Right atrium auricular region (tissue), 2 donors: ENCODE data around the gene LRBA. TPM values are rescaled to one million over a fixed set of nuclear protein-coding genes. Genes with fewer than 3 reads are reported as not detected.

Experiments
- DNase-seq: peaks from one replicate; pipeline ENCODE4 v3.0.0-alpha.2; 2019; ENCODE audit warnings: low spot score
- H3K27ac ChIP-seq, 2 donors: fragments of 200-600 bp; sonication (generic); 1 replicate in 1 of 2; 2 replicates in 1 of 2; pipeline ENCODE4 v1.5.1; 2016 to 2019
- H3K27me3 ChIP-seq, 2 donors: fragments of 200-600 bp; sonication (generic); one replicate each; pipeline versions ENCODE4 v1.5.1 to v1.6.0; 2017 to 2019
- H3K36me3 ChIP-seq: fragments of 200-600 bp; sonication (generic); one replicate; pipeline ENCODE4 v1.5.1; 2016
- H3K4me1 ChIP-seq, 2 donors: fragments of 200-600 bp; sonication (generic); one replicate each; pipeline versions ENCODE4 v1.5.1 to v1.6.0; 2017 to 2019
- H3K4me3 ChIP-seq, 2 donors: fragments of 200-600 bp; sonication (generic); 1 replicate in 1 of 2; 2 replicates in 1 of 2; pipeline ENCODE4 v1.5.1; 2017 to 2019; ENCODE audit warnings: mild to moderate bottlenecking in 1 of 2, moderate library complexity in 1 of 2
- H3K9me3 ChIP-seq, 2 donors: fragments of 200-600 bp; sonication (generic); one replicate each; pipeline ENCODE4 v1.5.1; 2019
- total RNA-seq, 2 donors: library from RNA; depleted of rRNA; stranded (reverse); fragments of >200 nt; gene quantifications; one replicate each; pipeline ENCODE4 v1.1.0, GENCODE V29; 2016
- TF ChIP-seq, protein P1 (sequence below), 2 donors: fragments of 200-600 bp; sonication (generic); IDR thresholded peaks; one replicate each; pipeline ENCODE4 v1.5.1; 2019; ENCODE audit warnings: antibody characterized with exemption in 2 of 2

Gene LRBA
- total RNA-seq, 2 donors from 2014 or later = 20.8 to 37.7 TPM

DNA sequence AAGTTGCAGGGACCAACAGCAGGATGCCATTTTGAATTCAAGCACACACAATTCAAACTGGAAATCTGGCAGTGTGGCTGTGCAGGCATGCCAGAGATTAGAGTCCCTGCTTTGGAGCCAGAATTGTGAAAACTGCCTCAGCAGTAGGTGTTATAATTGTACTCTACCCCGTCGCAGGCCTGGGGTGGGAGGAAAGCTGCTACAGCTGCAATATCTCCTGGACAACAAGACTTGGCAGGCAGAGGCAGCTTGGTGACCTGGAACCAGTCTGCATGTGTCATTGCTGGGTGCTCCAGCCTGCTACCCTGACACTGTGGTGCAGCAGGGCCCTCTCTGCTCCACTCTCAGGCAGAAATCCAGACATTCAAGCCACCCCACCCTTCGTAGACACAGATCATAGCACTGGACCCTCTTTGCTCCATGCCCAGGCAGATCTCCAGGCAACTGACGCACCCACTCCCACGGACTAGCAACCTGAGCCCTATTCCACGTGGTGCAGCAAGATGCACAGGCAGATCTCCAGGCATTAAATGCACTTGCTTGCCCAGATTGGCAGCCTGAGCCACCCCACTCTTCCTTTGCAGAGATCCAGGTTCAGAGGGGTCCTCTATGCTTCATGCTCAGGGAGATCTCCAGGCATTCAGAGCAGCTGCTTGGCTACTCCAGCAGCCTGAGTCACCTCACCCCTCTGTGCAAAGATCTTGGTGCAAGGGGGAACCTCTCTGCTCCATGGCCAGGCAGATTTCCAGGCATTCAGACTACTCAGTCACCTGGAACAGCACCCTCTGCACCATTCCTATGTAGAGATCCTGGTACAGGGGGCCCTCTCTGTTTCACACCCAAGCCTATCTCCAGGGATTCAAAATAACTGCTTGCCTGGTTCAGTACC, 140.5 kb downstream of the LRBA start:
- H3K9me3 ChIP-seq = no peaks in the 10 kb centered on the region
- TF ChIP-seq, protein P1, sequence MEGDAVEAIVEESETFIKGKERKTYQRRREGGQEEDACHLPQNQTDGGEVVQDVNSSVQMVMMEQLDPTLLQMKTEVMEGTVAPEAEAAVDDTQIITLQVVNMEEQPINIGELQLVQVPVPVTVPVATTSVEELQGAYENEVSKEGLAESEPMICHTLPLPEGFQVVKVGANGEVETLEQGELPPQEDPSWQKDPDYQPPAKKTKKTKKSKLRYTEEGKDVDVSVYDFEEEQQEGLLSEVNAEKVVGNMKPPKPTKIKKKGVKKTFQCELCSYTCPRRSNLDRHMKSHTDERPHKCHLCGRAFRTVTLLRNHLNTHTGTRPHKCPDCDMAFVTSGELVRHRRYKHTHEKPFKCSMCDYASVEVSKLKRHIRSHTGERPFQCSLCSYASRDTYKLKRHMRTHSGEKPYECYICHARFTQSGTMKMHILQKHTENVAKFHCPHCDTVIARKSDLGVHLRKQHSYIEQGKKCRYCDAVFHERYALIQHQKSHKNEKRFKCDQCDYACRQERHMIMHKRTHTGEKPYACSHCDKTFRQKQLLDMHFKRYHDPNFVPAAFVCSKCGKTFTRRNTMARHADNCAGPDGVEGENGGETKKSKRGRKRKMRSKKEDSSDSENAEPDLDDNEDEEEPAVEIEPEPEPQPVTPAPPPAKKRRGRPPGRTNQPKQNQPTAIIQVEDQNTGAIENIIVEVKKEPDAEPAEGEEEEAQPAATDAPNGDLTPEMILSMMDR (IDR thresholded peaks at IDR 0.05) = no peak
- H3K27me3 ChIP-seq = no peaks in the 10 kb centered on the region
- no peaks in the 10 kb centered on the region for H3K36me3 ChIP-seq
- DNase-seq = no peak
- no peaks in the 10 kb centered on the region for H3K4me1 ChIP-seq
- peak overlapping the region; percentile 19 to 50 for H3K27ac ChIP-seq
- no peak overlapping the region for H3K4me3 ChIP-seq

DNA sequence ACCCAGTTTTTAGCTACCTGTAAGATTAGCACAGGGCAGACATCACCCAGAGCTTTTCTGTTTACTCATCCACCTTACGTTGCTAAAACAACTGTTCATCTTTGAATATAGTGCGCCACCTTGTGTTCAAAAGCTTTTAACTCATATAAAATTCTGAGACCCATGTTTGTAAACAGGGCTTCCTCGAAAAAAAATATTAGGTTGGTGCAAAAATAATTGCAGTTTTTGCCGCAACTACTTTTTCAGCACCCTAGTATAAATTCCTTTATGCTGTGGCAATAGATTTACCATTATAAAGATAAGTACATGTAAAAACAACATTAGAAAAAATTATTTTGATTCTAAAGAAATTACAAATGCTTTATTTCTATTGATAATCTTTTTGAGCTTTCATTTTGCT, 147.9 kb downstream of the LRBA start:
- H3K9me3 ChIP-seq = no peaks in the 10 kb centered on the region

DNA sequence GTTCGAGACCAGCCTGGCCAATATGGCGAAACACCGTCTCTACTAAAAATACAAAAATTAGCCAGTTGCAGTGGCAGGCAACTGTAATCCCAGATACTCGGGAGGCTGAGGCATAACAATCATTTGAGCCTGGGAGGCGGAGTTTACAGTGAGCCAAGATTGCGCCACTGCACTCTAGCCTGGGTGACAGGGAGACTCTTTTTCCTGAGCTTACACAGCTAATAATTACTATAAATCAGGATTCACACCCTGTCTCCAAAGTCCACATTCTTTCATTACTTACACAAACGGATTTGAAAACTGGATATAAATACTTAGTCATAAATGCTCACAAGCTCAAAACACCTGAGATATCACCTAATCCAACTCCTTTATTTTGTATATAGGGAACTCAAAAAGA, 151.6 kb downstream of the LRBA start:
- Histone ChIP-seq H3K9me3 (no peaks in the 10 kb centered on the region), H3K4me1 (no peaks in the 10 kb centered on the region), H3K27ac (no peak overlapping the region), H3K27me3 (no peaks in the 10 kb centered on the region), H3K36me3 (no peaks in the 10 kb centered on the region), H3K4me3 (no peak overlapping the region)
- TF ChIP-seq, protein P1 (IDR thresholded peaks at IDR 0.05) = no peak
- DNase-seq = no peak

More for the DNA sequence above, 147.9 kb downstream of the LRBA start:
- H3K4me3 ChIP-seq = no peak overlapping the region
- no peaks in the 10 kb centered on the region for H3K4me1 ChIP-seq
- no peak for DNase-seq
- H3K36me3 ChIP-seq = no peaks in the 10 kb centered on the region
- TF ChIP-seq, protein P1 (IDR thresholded peaks at IDR 0.05) = peak; percentile 48 to 75
- no peak overlapping the region for H3K27ac ChIP-seq
- no peaks in the 10 kb centered on the region for H3K27me3 ChIP-seq

DNA sequence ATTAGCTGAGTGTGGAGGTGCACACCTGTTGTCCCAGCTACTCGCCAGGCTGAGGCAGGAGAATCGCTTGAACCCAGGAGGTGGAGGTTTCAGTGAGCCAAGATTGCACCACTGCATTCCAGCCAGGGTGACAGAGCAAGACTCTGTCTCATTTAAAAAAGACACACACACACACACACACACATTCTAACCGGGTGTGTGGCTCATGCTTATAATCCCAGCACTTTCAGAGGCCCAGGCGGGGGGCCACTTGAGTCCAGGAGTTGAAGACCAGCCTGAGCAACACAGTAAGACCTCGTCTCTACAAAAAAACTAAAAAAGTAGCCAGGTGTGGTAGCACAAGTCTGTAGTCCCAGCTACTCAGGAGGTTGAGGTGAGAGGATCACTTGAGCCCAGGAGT, 152.3 kb downstream of the LRBA start:
- Histone ChIP-seq H3K27me3 (no peaks in the 10 kb centered on the region), H3K4me1 (no peaks in the 10 kb centered on the region), H3K4me3 (no peak overlapping the region), H3K36me3 (no peaks in the 10 kb centered on the region), H3K9me3 (no peaks in the 10 kb centered on the region), H3K27ac (no peak overlapping the region)
- TF ChIP-seq, protein P1 (IDR thresholded peaks at IDR 0.05) = no peak
- no peak for DNase-seq

DNA sequence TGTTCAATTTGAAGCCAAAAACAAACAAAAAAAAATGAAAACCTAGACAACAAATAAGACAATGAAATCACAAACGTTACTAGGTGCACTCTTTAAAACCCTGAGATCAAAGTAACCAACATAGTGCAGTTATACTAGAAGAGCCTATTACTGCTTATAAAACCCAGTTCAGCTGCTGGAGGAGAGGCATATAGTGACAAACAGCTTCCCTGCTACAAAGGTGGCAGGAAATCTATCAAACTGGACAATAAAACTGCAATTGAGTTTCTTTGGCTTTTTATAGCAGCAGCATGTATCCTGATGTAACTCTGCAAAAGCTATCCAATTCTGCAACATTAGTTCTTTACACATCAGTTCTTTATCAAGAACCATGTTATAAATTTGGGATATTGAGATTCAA, 155.6 kb downstream of the LRBA start:
- H3K27ac ChIP-seq = no peak overlapping the region
- H3K9me3 ChIP-seq = no peaks in the 10 kb centered on the region
- no peaks in the 10 kb centered on the region for H3K27me3 ChIP-seq
- no peaks in the 10 kb centered on the region for H3K4me1 ChIP-seq
- DNase-seq = no peak
- H3K36me3 ChIP-seq = no peaks in the 10 kb centered on the region
- TF ChIP-seq, protein P1 (IDR thresholded peaks at IDR 0.05) = no peak
- no peak overlapping the region for H3K4me3 ChIP-seq
